Progenitor cell of endocrine pancreas (in vitro differentiated cells): ENCODE measurements around the gene LTBR. TPM values are rescaled to one million over a fixed set of nuclear protein-coding genes. Genes with fewer than 3 reads are reported as not detected.

ENCODE experiments used
- DNase-seq: peaks from one replicate; pipeline ENCODE4 v3.0.0; 2021; ENCODE audit warnings: low spot score; ENCODE audit not compliant: unreplicated experiment
- H3K27ac Mint-ChIP-seq: 2 replicates; pipeline ENCODE4 v1.8.0; 2021; ENCODE audit warnings: mild to moderate bottlenecking, moderate library complexity, mixed read lengths
- H3K27me3 Mint-ChIP-seq: 2 replicates; pipeline ENCODE4 v1.8.0; 2021; ENCODE audit warnings: mixed read lengths
- H3K36me3 Mint-ChIP-seq: 2 replicates; pipeline ENCODE4 v1.8.0; 2022; ENCODE audit warnings: mixed read lengths; ENCODE audit not compliant: insufficient read depth
- H3K4me1 Mint-ChIP-seq: 2 replicates; pipeline ENCODE4 v1.8.0; 2021; ENCODE audit warnings: low read depth, mixed read lengths
- H3K4me3 Mint-ChIP-seq: 2 replicates; pipeline ENCODE4 v1.8.0; 2021; ENCODE audit warnings: low read depth, mild to moderate bottlenecking, moderate library complexity, mixed read lengths
- H3K9me3 Mint-ChIP-seq: 2 replicates; pipeline ENCODE4 v1.8.0; 2021; ENCODE audit warnings: low read depth, mixed read lengths
- total RNA-seq: library from RNA; stranded (reverse); gene quantifications from 2 replicates; pipeline ENCODE4 v1.2.1, GENCODE V29; 2021
- TF ChIP-seq, protein P1 (sequence below): fragments of 200-600 bp; sonication (generic); IDR thresholded peaks from one replicate; pipeline ENCODE4 v1.5.0; 2021; ENCODE audit warnings: antibody characterized with exemption, mild to moderate bottlenecking; ENCODE audit not compliant: unreplicated experiment

Gene LTBR
- total RNA-seq, 1 donor from 2014 or later: 17.8 TPM

DNA sequence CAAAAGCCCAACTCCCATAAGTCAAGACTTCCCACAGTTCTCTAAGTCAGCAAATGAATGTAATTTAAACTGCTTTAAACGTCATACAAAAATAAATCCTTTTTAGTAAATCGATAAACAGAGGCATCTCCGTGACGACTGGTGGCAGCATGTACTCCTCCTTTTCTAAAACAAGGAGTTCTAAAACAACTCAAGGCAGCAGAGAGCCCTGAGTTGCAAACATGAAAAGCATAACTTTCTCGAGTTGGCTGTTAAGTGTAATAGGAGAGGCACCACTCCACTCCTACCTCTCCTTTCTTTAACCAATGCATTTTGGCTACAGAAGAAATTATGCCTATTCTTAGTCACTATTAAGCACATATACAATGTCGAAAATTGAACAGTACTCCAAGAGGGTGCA lies 22.0 kb downstream of the LTBR start:
- H3K27me3 Mint-ChIP-seq: peaks cover 3% of the 10 kb centered on the region
- H3K4me1 Mint-ChIP-seq: peaks cover 3% of the 10 kb centered on the region
- no peaks in the 10 kb centered on the region for H3K36me3 Mint-ChIP-seq
- H3K27ac Mint-ChIP-seq: no peak overlapping the region
- TF ChIP-seq, protein P1, sequence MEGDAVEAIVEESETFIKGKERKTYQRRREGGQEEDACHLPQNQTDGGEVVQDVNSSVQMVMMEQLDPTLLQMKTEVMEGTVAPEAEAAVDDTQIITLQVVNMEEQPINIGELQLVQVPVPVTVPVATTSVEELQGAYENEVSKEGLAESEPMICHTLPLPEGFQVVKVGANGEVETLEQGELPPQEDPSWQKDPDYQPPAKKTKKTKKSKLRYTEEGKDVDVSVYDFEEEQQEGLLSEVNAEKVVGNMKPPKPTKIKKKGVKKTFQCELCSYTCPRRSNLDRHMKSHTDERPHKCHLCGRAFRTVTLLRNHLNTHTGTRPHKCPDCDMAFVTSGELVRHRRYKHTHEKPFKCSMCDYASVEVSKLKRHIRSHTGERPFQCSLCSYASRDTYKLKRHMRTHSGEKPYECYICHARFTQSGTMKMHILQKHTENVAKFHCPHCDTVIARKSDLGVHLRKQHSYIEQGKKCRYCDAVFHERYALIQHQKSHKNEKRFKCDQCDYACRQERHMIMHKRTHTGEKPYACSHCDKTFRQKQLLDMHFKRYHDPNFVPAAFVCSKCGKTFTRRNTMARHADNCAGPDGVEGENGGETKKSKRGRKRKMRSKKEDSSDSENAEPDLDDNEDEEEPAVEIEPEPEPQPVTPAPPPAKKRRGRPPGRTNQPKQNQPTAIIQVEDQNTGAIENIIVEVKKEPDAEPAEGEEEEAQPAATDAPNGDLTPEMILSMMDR: no peak
- no peak overlapping the region for H3K4me3 Mint-ChIP-seq
- peaks cover 10% of the 10 kb centered on the region for H3K9me3 Mint-ChIP-seq
- no peak for DNase-seq

DNA sequence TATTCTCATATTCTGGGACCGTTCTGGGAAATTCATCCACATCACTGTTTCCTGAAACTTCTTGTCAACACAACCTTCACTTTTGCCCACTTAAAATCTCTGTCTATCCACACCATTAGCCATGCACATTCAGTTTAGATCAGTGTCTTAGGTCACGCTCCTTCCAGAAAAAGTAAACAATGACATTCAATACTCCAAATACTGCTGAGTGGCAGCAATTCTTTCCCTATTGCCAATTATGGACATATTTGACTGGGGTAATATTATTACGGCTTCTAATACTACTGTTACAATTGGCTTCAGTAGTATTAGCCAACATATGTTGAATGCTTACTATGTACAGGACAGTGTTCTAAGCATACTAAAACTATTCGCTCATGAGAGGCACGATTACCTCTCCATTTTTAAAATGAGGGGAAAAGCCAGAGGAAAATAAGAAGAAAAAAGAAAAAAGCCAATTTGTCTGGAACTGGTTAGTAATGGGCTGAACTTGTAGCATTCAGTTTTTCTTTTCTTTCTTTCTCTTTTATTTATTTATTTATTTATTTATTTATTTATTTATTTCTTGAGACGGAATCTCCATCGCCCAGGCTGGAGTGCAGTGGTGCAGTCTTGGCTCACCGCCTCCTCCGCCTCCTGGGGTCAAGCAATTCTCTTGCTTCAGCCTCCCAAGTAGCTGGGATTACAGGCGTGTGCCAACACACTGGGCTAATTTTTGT lies 23.4 kb downstream of the LTBR start:
- H3K36me3 Mint-ChIP-seq: no peaks in the 10 kb centered on the region
- no peak for DNase-seq
- H3K4me1 Mint-ChIP-seq: peaks cover 4% of the 10 kb centered on the region
- peaks cover 3% of the 10 kb centered on the region for H3K27me3 Mint-ChIP-seq
- H3K4me3 Mint-ChIP-seq: no peak overlapping the region
- peaks cover 10% of the 10 kb centered on the region for H3K9me3 Mint-ChIP-seq
- TF ChIP-seq, protein P1: no peak
- H3K27ac Mint-ChIP-seq: no peak overlapping the region

DNA sequence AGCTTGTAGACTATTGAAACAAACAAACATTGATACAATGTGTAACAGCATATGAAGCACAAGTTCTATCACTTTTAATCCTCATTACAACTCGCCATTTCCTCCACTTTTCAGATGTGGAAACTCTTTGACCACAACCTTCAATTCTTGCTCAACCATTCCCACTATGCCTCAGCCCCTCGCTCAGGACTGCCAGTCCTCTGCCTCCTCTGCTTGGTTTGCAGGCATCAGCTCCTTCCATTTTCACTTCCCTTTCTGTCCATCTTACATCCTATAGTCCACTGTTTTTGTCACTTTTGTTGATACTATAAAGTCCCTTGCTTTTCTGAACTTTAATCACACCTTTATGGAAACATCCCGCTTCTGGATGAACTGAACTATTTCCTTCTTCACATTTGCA lies 32.6 kb downstream of the LTBR start:
- peaks cover 7% of the 10 kb centered on the region for H3K9me3 Mint-ChIP-seq
- H3K27ac Mint-ChIP-seq: no peak overlapping the region

DNA sequence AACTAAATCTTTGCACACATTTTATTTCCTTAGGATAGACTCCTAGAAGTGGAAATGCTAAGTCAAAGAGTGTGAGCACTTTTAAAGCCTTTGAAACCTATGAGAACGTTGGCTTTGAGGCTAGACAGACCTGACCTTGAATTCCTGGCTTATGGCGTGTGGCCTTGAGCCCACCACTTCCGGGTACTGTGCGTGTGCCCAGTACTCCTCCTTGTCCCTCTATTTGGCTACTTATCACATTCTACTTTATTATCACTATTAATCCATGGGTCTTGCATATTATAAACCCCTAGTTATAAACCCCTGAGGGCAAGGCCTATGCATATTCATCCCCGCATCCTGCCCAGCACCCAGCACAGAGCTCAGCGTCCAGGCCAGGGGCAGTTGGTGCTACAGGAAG lies 34.8 kb downstream of the LTBR start:
- no peak overlapping the region for H3K4me3 Mint-ChIP-seq
- no peak overlapping the region for H3K27ac Mint-ChIP-seq
- peaks cover 9% of the 10 kb centered on the region for H3K27me3 Mint-ChIP-seq
- no peaks in the 10 kb centered on the region for H3K36me3 Mint-ChIP-seq
- no peak for DNase-seq
- H3K4me1 Mint-ChIP-seq: peaks cover 5% of the 10 kb centered on the region
- H3K9me3 Mint-ChIP-seq: peaks cover 7% of the 10 kb centered on the region
- TF ChIP-seq, protein P1: no peak

More for the DNA sequence above, 32.6 kb downstream of the LTBR start:
- H3K27me3 Mint-ChIP-seq: peaks cover 6% of the 10 kb centered on the region
- TF ChIP-seq, protein P1: no peak
- H3K36me3 Mint-ChIP-seq: no peaks in the 10 kb centered on the region
- no peak for DNase-seq
- H3K4me3 Mint-ChIP-seq: no peak overlapping the region
- H3K4me1 Mint-ChIP-seq: peaks cover 6% of the 10 kb centered on the region

DNA sequence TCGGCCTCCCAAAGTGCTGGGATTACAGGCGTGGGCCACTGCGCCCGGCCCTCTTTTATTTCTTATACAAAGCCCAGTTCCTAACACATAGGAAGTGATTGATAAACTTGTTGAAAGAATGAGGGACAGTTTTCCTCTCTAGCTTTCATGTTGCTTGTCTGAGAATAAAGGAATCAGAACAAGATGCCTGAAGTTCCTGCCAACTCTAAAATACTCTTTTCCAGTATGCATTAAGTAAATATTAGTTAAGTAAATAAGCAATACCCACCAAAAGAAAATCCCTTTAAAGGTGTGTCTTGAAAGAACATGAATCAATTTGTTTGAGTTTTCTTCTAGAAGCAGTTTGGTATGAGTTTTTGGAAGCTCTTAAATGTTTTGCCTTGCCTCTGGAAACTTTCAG lies 36.4 kb downstream of the LTBR start:
- H3K9me3 Mint-ChIP-seq: peaks cover 7% of the 10 kb centered on the region
- peaks cover 5% of the 10 kb centered on the region for H3K4me1 Mint-ChIP-seq
- TF ChIP-seq, protein P1: no peak
- no peak overlapping the region for H3K27ac Mint-ChIP-seq
- no peak for DNase-seq
- peaks cover 15% of the 10 kb centered on the region for H3K27me3 Mint-ChIP-seq
- no peaks in the 10 kb centered on the region for H3K36me3 Mint-ChIP-seq
- H3K4me3 Mint-ChIP-seq: no peak overlapping the region
